Ascending aorta (tissue), 2 donors: ENCODE data around the gene DGCR6L. TPM values are rescaled to one million over a fixed set of nuclear protein-coding genes. Genes with fewer than 3 reads are reported as not detected.
A peak's percentile ranks its signal among the peaks of the same experiment; 100 is the strongest.

Source experiments
- DNase-seq, 2 donors: peaks; one replicate each; pipeline ENCODE4 v3.0.0-alpha.2; 2019; ENCODE audit warnings: low spot score in 2 of 2
- H3K27ac ChIP-seq, 2 donors: fragments of 200-600 bp; sonication (generic); one replicate each; pipeline ENCODE4 v1.5.1; 2016 to 2017; ENCODE audit warnings: mild to moderate bottlenecking in 1 of 2
- H3K27me3 ChIP-seq: fragments of 200-600 bp; sonication (generic); one replicate; pipeline ENCODE4 v1.5.1; 2017
- H3K36me3 ChIP-seq, 2 donors: fragments of 200-600 bp; sonication (generic); one replicate each; pipeline ENCODE4 v1.5.1; 2016
- H3K4me1 ChIP-seq, 2 donors: fragments of 200-600 bp; sonication (generic); one replicate each; pipeline ENCODE4 v1.5.1; 2016 to 2017; ENCODE audit warnings: mild to moderate bottlenecking in 1 of 2
- H3K4me3 ChIP-seq, 2 donors: fragments of 200-600 bp; sonication (generic); one replicate each; pipeline ENCODE4 v1.5.1; 2016 to 2017; ENCODE audit warnings: mild to moderate bottlenecking in 1 of 2
- H3K9me3 ChIP-seq, 2 donors: fragments of 200-600 bp; sonication (generic); one replicate each; pipeline ENCODE4 v1.5.1; 2016
- intact Hi-C: fragments of 100-400 bp; cut with DNase I; formaldehyde crosslinking; loops from one replicate; pipeline ENCODE4 v1.15.1; 2023
- total RNA-seq: library from RNA; depleted of rRNA; stranded (reverse); fragments of >200 nt; gene quantifications from one replicate; pipeline ENCODE4 v1.1.0, GENCODE V29; 2016
- TF ChIP-seq, protein P1 (sequence below), 3 experiments: fragments of 200-600 bp in 2 of 3; fragments of 450-650 bp in 1 of 3; sonication (generic) in 2 of 3; IDR thresholded peaks; one replicate each; pipeline ENCODE4 v1.5.1; 2016 to 2019; ENCODE audit warnings: antibody characterized with exemption in 3 of 3, mild to moderate bottlenecking in 1 of 3, moderate library complexity in 1 of 3

The DGCR6L gene
- total RNA-seq, 1 donor from 2014 or later = 42.1 TPM

DNA sequence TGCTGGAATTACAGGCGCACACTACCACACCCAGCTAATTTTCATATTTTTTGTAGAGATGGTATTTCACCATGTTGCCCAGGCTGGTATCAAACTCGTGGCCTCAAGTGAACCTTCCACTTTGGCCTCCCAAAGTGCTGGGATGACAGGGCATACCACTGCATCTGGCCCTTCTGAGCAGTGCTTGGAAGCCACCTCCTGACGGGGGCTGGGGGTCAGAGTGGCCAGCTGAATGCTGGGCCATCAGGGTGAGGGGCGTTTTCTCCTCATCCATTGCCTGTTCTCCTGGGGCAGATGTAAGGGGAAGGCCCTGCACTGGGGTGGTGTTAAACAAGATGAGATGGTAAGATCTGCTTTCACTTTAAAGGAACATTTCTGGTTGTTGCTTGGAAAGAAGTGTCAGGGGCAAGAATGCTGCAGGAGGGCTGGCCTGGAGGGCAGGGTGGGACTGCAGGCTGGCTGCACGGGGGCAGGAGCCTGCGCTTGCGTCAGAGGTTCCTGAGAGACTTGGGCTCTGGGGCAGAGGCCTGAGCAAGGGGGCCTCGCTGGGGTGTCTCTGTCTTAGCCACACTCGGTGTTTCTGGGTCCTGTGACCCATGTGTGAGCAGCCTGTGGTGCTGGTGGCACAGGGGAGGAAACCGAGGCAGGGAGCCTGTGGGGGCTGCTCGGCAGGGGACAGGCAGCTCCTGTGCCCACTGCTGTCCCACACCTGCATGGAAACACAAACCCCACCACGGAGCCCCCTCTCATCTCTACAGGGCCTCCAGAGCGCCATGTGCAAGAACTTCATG lies 17.2 kb downstream of the DGCR6L start:
- peaks cover 3 to 12% of the 10 kb centered on the region in 2 donors for H3K4me1 ChIP-seq
- no peaks in the 10 kb centered on the region for H3K9me3 ChIP-seq
- no peaks in the 10 kb centered on the region for H3K36me3 ChIP-seq
- no peak overlapping the region for H3K27ac ChIP-seq
- DNase-seq = no peak
- TF ChIP-seq, protein P1, sequence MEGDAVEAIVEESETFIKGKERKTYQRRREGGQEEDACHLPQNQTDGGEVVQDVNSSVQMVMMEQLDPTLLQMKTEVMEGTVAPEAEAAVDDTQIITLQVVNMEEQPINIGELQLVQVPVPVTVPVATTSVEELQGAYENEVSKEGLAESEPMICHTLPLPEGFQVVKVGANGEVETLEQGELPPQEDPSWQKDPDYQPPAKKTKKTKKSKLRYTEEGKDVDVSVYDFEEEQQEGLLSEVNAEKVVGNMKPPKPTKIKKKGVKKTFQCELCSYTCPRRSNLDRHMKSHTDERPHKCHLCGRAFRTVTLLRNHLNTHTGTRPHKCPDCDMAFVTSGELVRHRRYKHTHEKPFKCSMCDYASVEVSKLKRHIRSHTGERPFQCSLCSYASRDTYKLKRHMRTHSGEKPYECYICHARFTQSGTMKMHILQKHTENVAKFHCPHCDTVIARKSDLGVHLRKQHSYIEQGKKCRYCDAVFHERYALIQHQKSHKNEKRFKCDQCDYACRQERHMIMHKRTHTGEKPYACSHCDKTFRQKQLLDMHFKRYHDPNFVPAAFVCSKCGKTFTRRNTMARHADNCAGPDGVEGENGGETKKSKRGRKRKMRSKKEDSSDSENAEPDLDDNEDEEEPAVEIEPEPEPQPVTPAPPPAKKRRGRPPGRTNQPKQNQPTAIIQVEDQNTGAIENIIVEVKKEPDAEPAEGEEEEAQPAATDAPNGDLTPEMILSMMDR (IDR thresholded peaks at IDR 0.05) = no peak
- no peak overlapping the region for H3K4me3 ChIP-seq
- H3K27me3 ChIP-seq = no peaks in the 10 kb centered on the region
- intact Hi-C loops = no loop called here

DNA sequence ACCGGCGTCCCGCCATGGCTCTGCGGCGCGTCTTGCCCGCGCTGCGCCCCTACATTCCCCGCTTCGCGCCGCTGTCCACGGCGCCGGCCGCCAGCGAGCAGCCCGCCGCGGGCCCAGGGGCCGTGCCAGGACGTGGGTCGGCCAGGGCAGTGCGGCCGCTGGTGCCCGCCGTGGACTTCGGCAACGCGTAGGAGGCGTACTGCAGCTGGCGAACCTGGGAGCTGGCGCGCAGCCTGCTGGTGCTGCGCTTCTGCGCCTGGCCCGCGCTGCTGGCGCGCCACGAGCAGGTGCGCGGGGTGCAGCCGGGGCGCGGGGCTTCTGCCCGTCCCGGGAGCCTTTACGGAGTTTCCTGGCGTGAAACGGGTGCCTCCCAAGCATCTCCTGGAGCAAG lies 20.1 kb downstream of the DGCR6L start:
- Histone ChIP-seq H3K4me1 (peaks cover 3 to 12% of the 10 kb centered on the region in 2 donors), H3K4me3 (peak overlapping the region; percentile 66 to 70), H3K27ac (no peak overlapping the region), H3K36me3 (no peaks in the 10 kb centered on the region), H3K9me3 (no peaks in the 10 kb centered on the region), H3K27me3 (no peaks in the 10 kb centered on the region)
- no peak for DNase-seq
- intact Hi-C loops = no loop called here
- TF ChIP-seq, protein P1 (IDR thresholded peaks at IDR 0.05) = no peak

DNA sequence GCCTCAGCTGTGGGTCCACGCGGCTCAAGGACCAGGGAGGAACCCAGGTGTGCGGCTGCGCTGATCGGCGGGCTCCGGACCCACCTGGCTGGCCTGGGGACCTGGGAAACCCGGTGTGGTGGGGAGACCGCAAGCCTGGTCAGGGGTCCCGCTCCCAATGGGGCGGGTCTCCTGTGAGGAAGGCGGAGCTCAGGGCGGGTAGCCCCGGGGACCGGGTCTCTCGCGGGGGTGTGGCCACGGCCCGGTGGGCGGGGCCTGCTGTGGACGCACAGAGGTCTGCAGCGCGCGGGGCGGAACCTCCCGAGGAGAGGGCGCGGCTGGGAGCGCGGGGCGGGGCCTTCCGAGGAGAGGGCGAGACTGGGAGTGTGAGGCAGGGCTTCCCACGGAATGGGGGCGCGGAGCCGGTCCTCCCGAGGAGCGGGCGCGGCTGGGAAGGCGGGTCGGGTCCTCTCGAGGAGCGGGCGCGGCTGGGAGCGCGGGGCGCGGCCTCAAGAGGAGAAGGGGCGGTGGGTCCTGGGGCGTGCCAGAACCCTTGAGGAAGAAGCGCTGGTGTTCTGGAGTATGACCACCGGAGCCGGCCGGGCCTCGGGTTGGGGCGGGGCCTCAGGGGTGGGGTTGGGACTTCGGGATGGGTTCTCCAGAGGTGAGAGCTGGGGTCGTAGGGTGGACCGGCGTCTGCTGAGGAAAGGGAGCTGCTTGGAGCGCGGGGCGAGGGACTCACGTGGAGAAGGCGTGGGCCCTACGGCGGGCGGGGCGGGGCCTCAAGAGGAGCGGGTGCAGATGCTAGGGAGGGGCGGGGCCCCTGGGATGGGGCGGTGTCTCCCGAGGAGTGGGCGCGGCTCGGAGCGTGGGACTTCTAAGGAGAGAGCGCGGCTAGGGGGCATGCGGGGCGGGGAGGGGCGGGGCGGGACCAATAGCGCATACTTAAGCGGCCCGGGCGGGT lies 20.8 kb downstream of the DGCR6L start:
- Histone ChIP-seq H3K36me3 (no peaks in the 10 kb centered on the region), H3K27me3 (no peaks in the 10 kb centered on the region), H3K9me3 (no peaks in the 10 kb centered on the region), H3K4me1 (peaks cover 3 to 12% of the 10 kb centered on the region in 2 donors), H3K4me3 (peak overlapping the region; percentile 66 to 70), H3K27ac (no peak overlapping the region)
- TF ChIP-seq, protein P1 (IDR thresholded peaks at IDR 0.05) = no peak
- DNase-seq = peak; percentile 41 to 84
- intact Hi-C loops = no loop called here

- no peak overlapping the region for H3K27ac ChIP-seq
- H3K4me3 ChIP-seq = peak overlapping the region; percentile 66 to 70
- H3K4me1 ChIP-seq = peaks cover 3 to 12% of the 10 kb centered on the region in 2 donors
- no peaks in the 10 kb centered on the region for H3K36me3 ChIP-seq
- no peak for DNase-seq
- intact Hi-C loops = no loop called here
- H3K9me3 ChIP-seq = no peaks in the 10 kb centered on the region
- TF ChIP-seq, protein P1 (IDR thresholded peaks at IDR 0.05) = no peak
- no peaks in the 10 kb centered on the region for H3K27me3 ChIP-seq
These were observed 21.6 kb downstream of the DGCR6L start for GRCh38 chr22:20298110-20298802.

GRCh38 chr22:20297414-20298109 lies 22.3 kb downstream of the DGCR6L start:
- Histone ChIP-seq H3K9me3 (no peaks in the 10 kb centered on the region), H3K4me1 (peaks cover 3 to 12% of the 10 kb centered on the region in 2 donors), H3K4me3 (no peak overlapping the region), H3K27me3 (no peaks in the 10 kb centered on the region), H3K27ac (no peak overlapping the region), H3K36me3 (no peaks in the 10 kb centered on the region)
- intact Hi-C loops = no loop called here
- TF ChIP-seq, protein P1 (IDR thresholded peaks at IDR 0.05) = no peak
- no peak for DNase-seq
